HepG2 (cell line): Measurements from ENCODE around the gene COL18A1. TPM values are rescaled to one million over a fixed set of nuclear protein-coding genes. Genes with fewer than 3 reads are reported as not detected.

Experiments used
- ETV5 ChIP-seq: IDR thresholded peaks from 2 replicates; pipeline ENCODE4 v1.6.1; 2018; ENCODE audit warnings: missing biosample characterization, missing genetic modification reagents, inconsistent platforms, borderline replicate concordance
- MTA1 ChIP-seq: sonication (generic); formaldehyde crosslinking; IDR thresholded peaks from 2 replicates; pipeline ENCODE4 v1.4.0; 2020; ENCODE audit warnings: missing genetic modification reagents, mild to moderate bottlenecking, borderline replicate concordance
- PHF5A ChIP-seq: IDR thresholded peaks from one replicate; pipeline ENCODE4 v1.6.1; 2018; ENCODE audit warnings: low read depth, missing genetic modification reagents; ENCODE audit not compliant: unreplicated experiment
- RARA ChIP-seq: IDR thresholded peaks from 2 replicates; pipeline ENCODE4 v1.6.1; 2016; ENCODE audit warnings: missing genetic modification reagents, missing compliant biosample characterization
- SAP130 ChIP-seq: IDR thresholded peaks from 2 replicates; pipeline ENCODE4 v1.6.1; 2016; ENCODE audit warnings: low read depth
- STAG1 ChIP-seq: sonication (generic); formaldehyde crosslinking; IDR thresholded peaks from 2 replicates; pipeline ENCODE4 v1.4.0; 2020; ENCODE audit warnings: missing genetic modification reagents
- TFAP4 ChIP-seq: sonication (generic); IDR thresholded peaks from 2 replicates; pipeline ENCODE4 v1.6.1; 2016; ENCODE audit warnings: low read depth, borderline replicate concordance
- ZBTB37 ChIP-seq: sonication (generic); formaldehyde crosslinking; IDR thresholded peaks from 2 replicates; pipeline ENCODE4 v1.4.0; 2020; ENCODE audit warnings: mild to moderate bottlenecking, missing genetic modification reagents
- ZFP62 ChIP-seq: sonication (generic); formaldehyde crosslinking; IDR thresholded peaks from 2 replicates; pipeline ENCODE4 v1.4.0; 2020; ENCODE audit warnings: missing genetic modification reagents
- ZFY ChIP-seq: sonication (generic); formaldehyde crosslinking; IDR thresholded peaks from 2 replicates; pipeline ENCODE4 v1.4.0; 2020; ENCODE audit warnings: missing genetic modification reagents
- ZMYM3 ChIP-seq: sonication (generic); formaldehyde crosslinking; IDR thresholded peaks from 2 replicates; pipeline ENCODE4 v1.5.1; 2020; ENCODE audit warnings: mild to moderate bottlenecking, missing genetic modification reagents
- ZNF142 ChIP-seq: sonication (generic); formaldehyde crosslinking; IDR thresholded peaks from 2 replicates; pipeline ENCODE4 v1.4.0; 2020; ENCODE audit warnings: missing genetic modification reagents
- ZNF770 ChIP-seq: sonication (generic); formaldehyde crosslinking; IDR thresholded peaks from 2 replicates; pipeline ENCODE4 v1.5.0; 2020; ENCODE audit warnings: mild to moderate bottlenecking, missing genetic modification reagents
- polyA plus RNA-seq, 8 experiments: library from polyadenylated mRNA; depleted of rRNA in 3 of 8; stranded (reverse) in 7 of 8; unstranded in 1 of 8; fragments of >200 nt; fragmentation: Illumina TruSeq in 4 of 8; extraction: Trizol in 4 of 8; gene quantifications; 2 replicates each; pipeline versions ENCODE4 v1.2.1 to v1.2.3, GENCODE V29; 2011 to 2016; ENCODE audit warnings: low read depth in 4 of 8, missing spikeins in 1 of 8, mixed read lengths in 1 of 8; ENCODE audit not compliant: insufficient read depth in 1 of 8
- total RNA-seq, 5 experiments: library from RNA; depleted of rRNA; stranded (reverse); fragments of >200 nt; fragmentation: Illumina TruSeq; extraction: Trizol; gene quantifications; 2 replicates each; pipeline ENCODE4 v1.2.3, GENCODE V29; 2016; ENCODE audit warnings: low read depth in 1 of 5
- TF ChIP-seq, protein P1 (sequence below): sonication (generic); formaldehyde crosslinking; IDR thresholded peaks from 2 replicates; pipeline ENCODE4 v1.4.0; 2020; ENCODE audit warnings: mild to moderate bottlenecking, missing genetic modification reagents, borderline replicate concordance

COL18A1 gene
- total and polyA plus RNA-seq, 2 of the 13 experiments (the other 11 are each of a cell fraction or from before 2014, with no cell fraction given), result 79.0 to 102 TPM

DNA sequence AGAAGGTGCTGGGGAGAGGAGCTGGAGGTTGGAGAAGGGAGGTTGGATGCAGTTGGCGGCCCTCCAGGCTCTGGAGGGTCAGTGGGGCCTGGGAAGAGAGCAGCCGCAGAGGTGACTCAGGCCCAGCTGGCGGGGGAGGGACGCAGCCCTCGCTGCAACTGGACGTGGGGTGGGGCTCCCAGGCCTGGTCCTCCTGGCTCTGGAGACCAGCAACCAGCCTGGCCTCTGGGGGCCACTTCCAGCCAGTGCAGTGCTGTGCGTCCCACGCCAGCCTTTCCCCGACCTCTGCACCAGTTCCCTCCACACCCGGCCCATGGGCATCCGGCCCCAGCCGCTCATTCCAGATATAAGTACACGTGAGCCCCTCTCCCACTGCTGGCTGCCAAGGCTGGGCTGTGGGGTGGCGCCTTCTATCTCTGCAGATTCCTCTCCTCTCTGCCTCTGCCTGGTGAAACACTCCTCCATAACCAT lies 38.0 kb upstream of the COL18A1 start (continued):
- no peak for TF ChIP-seq ZBTB37 (CRISPR knock-in tag)
- peak; percentile 60 for TF ChIP-seq ZFY (CRISPR knock-in tag)
- TF ChIP-seq, protein P1, sequence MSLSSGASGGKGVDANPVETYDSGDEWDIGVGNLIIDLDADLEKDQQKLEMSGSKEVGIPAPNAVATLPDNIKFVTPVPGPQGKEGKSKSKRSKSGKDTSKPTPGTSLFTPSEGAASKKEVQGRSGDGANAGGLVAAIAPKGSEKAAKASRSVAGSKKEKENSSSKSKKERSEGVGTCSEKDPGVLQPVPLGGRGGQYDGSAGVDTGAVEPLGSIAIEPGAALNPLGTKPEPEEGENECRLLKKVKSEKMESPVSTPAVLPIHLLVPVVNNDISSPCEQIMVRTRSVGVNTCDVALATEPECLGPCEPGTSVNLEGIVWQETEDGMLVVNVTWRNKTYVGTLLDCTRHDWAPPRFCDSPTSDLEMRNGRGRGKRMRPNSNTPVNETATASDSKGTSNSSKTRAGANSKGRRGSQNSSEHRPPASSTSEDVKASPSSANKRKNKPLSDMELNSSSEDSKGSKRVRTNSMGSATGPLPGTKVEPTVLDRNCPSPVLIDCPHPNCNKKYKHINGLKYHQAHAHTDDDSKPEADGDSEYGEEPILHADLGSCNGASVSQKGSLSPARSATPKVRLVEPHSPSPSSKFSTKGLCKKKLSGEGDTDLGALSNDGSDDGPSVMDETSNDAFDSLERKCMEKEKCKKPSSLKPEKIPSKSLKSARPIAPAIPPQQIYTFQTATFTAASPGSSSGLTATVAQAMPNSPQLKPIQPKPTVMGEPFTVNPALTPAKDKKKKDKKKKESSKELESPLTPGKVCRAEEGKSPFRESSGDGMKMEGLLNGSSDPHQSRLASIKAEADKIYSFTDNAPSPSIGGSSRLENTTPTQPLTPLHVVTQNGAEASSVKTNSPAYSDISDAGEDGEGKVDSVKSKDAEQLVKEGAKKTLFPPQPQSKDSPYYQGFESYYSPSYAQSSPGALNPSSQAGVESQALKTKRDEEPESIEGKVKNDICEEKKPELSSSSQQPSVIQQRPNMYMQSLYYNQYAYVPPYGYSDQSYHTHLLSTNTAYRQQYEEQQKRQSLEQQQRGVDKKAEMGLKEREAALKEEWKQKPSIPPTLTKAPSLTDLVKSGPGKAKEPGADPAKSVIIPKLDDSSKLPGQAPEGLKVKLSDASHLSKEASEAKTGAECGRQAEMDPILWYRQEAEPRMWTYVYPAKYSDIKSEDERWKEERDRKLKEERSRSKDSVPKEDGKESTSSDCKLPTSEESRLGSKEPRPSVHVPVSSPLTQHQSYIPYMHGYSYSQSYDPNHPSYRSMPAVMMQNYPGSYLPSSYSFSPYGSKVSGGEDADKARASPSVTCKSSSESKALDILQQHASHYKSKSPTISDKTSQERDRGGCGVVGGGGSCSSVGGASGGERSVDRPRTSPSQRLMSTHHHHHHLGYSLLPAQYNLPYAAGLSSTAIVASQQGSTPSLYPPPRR (CRISPR knock-in tag), result peak; percentile 47; the same call in 1 of the 2 replicates
- TF ChIP-seq TFAP4, result peak; percentile 97
- peak; percentile 57; the same call in 1 of the 2 replicates for TF ChIP-seq ZNF142
- TF ChIP-seq SAP130, result peak; percentile 61; the same call in 1 of the 2 replicates
- TF ChIP-seq ZNF770 (CRISPR knock-in tag), result 0 out of 2 replicates have a peak, but pooled peaks have one; percentile 32
- TF ChIP-seq MTA1 (CRISPR knock-in tag), result peak; percentile 12; the same call in 1 of the 2 replicates
- peak; percentile 17; the same call in 1 of the 2 replicates for TF ChIP-seq STAG1 (CRISPR knock-in tag)
- TF ChIP-seq PHF5A (CRISPR knock-in tag), result no peak
- TF ChIP-seq ZMYM3 (CRISPR knock-in tag), result 0 out of 2 replicates have a peak, but pooled peaks have one; percentile 14
- TF ChIP-seq ETV5 (CRISPR knock-in tag), result 0 out of 2 replicates have a peak, but pooled peaks have one; percentile 11
- TF ChIP-seq ZFP62 (CRISPR knock-in tag), result no peak
- TF ChIP-seq RARA, result peak; percentile 62
